ENCODE results near the gene EEIG2.

Gene EEIG2

DNA sequence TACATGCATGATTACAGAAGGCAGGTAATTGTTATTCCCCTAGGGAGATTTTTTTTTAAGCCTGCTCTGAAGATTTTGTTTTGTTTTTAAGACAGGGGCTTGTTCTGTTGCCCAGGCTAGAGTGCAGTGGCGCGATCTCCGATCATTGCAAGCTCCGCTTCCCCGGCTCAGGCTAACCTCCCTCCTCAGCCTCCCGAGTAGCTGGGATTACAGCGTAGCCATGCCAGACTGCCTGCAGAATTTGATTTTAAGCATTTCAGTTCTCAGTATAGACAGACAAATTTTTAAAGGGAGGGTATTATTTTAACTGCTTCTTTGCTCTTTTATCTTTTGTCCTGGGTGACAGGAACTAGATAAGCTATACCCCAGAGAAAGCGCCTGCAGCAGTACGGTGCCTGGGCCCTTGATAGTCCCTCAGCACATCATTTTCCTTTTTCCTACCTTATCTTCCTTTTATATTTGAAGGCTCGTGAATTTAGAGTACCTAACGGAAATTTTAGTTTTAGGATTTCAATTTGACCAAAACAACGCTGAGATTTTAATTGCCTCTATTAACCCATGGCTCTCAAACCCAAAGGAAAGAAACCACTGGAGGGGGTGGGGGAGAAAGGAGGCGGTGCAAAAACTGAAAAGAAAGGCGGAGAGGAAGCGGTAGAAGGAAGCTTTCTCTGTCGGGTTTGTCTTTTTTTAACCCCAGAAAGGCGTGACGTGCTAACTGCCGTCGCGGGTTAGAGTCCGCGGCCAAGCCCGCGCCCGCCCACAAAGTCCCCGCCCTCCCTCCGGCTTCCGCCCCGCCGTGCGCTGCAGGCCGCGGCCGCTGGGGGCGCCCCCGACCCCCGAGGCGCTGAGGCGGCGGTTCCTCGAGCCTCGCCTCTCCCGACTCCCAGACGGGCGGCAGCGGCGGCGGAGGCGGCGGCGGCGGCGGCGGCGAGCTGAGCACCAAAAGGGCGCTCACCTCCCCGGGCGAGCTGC, at the start of gene EEIG2:
Gene EEIG2 (plus strand): TSS at position 886 of the 972 bp plus-strand sequence. CDS start 329 bp downstream, outside the sequence.
- Histone ChIP-seq H3K36me3 (ENCODE audit: insufficient read depth, low read length) (no peaks in the 10 kb centered on the region), H3K27ac (ENCODE audit: low read depth, low read length, poor library complexity, severe bottlenecking) (peak within 1 kb of the TSS; percentile 48), H3K9me2 (ENCODE audit: low read depth, low read length) (no peaks in the 10 kb centered on the region), H4K20me1 (ENCODE audit: insufficient read depth, low read length) (no peaks in the 10 kb centered on the region), H3K4me3 (ENCODE audit: low read depth, low read length, poor library complexity, severe bottlenecking) (peak within 1 kb of the TSS; percentile 69), H3K9me3 (ENCODE audit: low read length) (no peaks in the 10 kb centered on the region), H3K9ac (ENCODE audit: low read length) (peak within 1 kb of the TSS; percentile 66), H3K4me1 (ENCODE audit: insufficient read depth, low read length, severe bottlenecking) (peaks cover 43% of the 10 kb centered on the region), H3K4me2 (ENCODE audit: low read length) (peak within 1 kb of the TSS; percentile 95), H2AFZ (ENCODE audit: low read length) (peak within 1 kb of the TSS; percentile 93), H3F3A (ENCODE audit: insufficient read depth, low read length) (peaks cover 6% of the 10 kb centered on the region; the same call in 1 of the 2 replicates), H3K27me3 (ENCODE audit: insufficient read depth, low read length) (no peaks in the 10 kb centered on the region), H3K79me2 (ENCODE audit: insufficient read depth, low read length) (no peaks in the 10 kb centered on the region)
- TF ChIP-seq EZH2 (IDR thresholded peaks at IDR 0.05; ENCODE audit: borderline replicate concordance, low read length), result no peak
- TF ChIP-seq CTCF (IDR thresholded peaks at IDR 0.05; ENCODE audit: low read length), result peak; percentile 60

GRCh38 chr1:108511764-108512163, 48.1 kb upstream of the EEIG2 start:
- Histone ChIP-seq H3K4me3 (ENCODE audit: low read depth, low read length, poor library complexity, severe bottlenecking) (no peak overlapping the region), H3F3A (ENCODE audit: insufficient read depth, low read length) (no peaks in the 10 kb centered on the region)
- no peak for TF ChIP-seq EZH2 (IDR thresholded peaks at IDR 0.05; ENCODE audit: borderline replicate concordance, low read length)
- no peak for TF ChIP-seq CTCF (IDR thresholded peaks at IDR 0.05; ENCODE audit: low read length)

DNA sequence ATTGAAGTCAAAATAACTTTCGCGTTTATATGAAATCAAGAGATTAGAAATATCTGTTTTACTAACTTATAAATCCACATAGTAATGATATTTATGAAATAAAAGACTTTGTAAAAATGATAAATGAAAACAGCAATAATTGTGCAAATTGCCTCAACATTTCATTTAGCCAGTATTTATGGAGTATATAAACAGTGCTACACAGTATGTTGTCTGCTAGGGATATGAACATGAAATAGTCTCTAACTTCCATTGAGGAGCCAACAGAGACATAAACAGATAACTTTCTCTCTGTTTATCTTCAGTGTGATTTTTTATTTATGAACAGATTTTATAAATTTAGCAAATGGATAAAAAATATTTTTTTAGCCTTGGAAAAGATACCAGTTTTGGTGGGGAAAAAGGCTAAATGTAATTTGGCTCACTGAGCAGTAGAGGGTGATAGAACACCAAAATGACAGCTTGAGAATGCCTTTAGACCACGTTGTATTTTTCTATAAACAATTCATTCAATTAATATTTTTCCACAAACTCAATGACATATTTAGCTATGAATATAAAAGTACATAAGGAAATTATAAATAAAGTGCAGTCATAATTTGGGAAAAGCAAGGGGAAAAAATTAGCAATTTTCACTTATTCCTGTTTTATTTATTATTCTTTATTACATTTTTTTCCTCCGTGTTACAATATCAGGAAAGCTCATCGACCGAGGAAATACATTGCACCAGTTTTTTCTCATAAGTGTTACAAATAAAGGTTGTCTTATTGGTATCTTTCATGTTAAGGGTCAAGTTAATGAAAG, 47.5 kb upstream of the EEIG2 start:
- H3K9ac ChIP-seq (ENCODE audit: low read length), result no peak overlapping the region
- no peaks in the 10 kb centered on the region; the same call in 1 of the 2 replicates for H3K9me3 ChIP-seq (ENCODE audit: low read length)
- no peak overlapping the region for H3K4me2 ChIP-seq (ENCODE audit: low read length)
- no peaks in the 10 kb centered on the region for H3K4me1 ChIP-seq (ENCODE audit: insufficient read depth, low read length, severe bottlenecking)
- H3K79me2 ChIP-seq (ENCODE audit: insufficient read depth, low read length), result no peaks in the 10 kb centered on the region
- H3K36me3 ChIP-seq (ENCODE audit: insufficient read depth, low read length), result no peaks in the 10 kb centered on the region
- H3K27me3 ChIP-seq (ENCODE audit: insufficient read depth, low read length), result peaks cover 3% of the 10 kb centered on the region; the same call in 1 of the 2 replicates
- TF ChIP-seq CTCF (IDR thresholded peaks at IDR 0.05; ENCODE audit: low read length), result peak; percentile 82
- no peak for TF ChIP-seq EZH2 (IDR thresholded peaks at IDR 0.05; ENCODE audit: borderline replicate concordance, low read length)
- H2AFZ ChIP-seq (ENCODE audit: low read length), result no peak overlapping the region
- H3K27ac ChIP-seq (ENCODE audit: low read depth, low read length, poor library complexity, severe bottlenecking), result no peak overlapping the region
- H3K9me2 ChIP-seq (ENCODE audit: low read depth, low read length), result no peaks in the 10 kb centered on the region
- no peak overlapping the region for H3K4me3 ChIP-seq (ENCODE audit: low read depth, low read length, poor library complexity, severe bottlenecking)
- no peaks in the 10 kb centered on the region for H4K20me1 ChIP-seq (ENCODE audit: insufficient read depth, low read length)
- H3F3A ChIP-seq (ENCODE audit: insufficient read depth, low read length), result no peaks in the 10 kb centered on the region

More at GRCh38 chr1:108511764-108512163, 48.1 kb upstream of the EEIG2 start:
- Histone ChIP-seq H3K9me3 (ENCODE audit: low read length) (no peaks in the 10 kb centered on the region; the same call in 1 of the 2 replicates), H3K4me2 (ENCODE audit: low read length) (no peak overlapping the region), H3K27ac (ENCODE audit: low read depth, low read length, poor library complexity, severe bottlenecking) (no peak overlapping the region), H4K20me1 (ENCODE audit: insufficient read depth, low read length) (no peaks in the 10 kb centered on the region), H3K9me2 (ENCODE audit: low read depth, low read length) (no peaks in the 10 kb centered on the region), H3K4me1 (ENCODE audit: insufficient read depth, low read length, severe bottlenecking) (no peaks in the 10 kb centered on the region), H3K79me2 (ENCODE audit: insufficient read depth, low read length) (no peaks in the 10 kb centered on the region), H2AFZ (ENCODE audit: low read length) (no peak overlapping the region), H3K36me3 (ENCODE audit: insufficient read depth, low read length) (no peaks in the 10 kb centered on the region), H3K27me3 (ENCODE audit: insufficient read depth, low read length) (peaks cover 3% of the 10 kb centered on the region; the same call in 1 of the 2 replicates), H3K9ac (ENCODE audit: low read length) (no peak overlapping the region)

Measured in OCI-LY1 (cell line).